ENCODE results near the gene USP9X.

- TF ChIP-seq POLR2A (IDR thresholded peaks at IDR 0.05) = no peak
- TF ChIP-seq, protein P1, sequence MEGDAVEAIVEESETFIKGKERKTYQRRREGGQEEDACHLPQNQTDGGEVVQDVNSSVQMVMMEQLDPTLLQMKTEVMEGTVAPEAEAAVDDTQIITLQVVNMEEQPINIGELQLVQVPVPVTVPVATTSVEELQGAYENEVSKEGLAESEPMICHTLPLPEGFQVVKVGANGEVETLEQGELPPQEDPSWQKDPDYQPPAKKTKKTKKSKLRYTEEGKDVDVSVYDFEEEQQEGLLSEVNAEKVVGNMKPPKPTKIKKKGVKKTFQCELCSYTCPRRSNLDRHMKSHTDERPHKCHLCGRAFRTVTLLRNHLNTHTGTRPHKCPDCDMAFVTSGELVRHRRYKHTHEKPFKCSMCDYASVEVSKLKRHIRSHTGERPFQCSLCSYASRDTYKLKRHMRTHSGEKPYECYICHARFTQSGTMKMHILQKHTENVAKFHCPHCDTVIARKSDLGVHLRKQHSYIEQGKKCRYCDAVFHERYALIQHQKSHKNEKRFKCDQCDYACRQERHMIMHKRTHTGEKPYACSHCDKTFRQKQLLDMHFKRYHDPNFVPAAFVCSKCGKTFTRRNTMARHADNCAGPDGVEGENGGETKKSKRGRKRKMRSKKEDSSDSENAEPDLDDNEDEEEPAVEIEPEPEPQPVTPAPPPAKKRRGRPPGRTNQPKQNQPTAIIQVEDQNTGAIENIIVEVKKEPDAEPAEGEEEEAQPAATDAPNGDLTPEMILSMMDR (IDR thresholded peaks at IDR 0.05) = no peak
- no peak for TF ChIP-seq EP300 (IDR thresholded peaks at IDR 0.05)
- no peak for TF ChIP-seq POLR2AphosphoS5 (IDR thresholded peaks at IDR 0.05)
These were observed 34.6 kb downstream of the USP9X start for GRCh38 chrX:41119803-41120202.

All from suprapubic skin (tissue), 4 donors.